RWPE2 (cell line): Measurements from ENCODE around the gene INKA2.

Source experiments
- ATAC-seq: fragments of 200-7000 bp; cut with Tn5 transposase; 3 replicates; pipeline ENCODE4 v1.9.1; 2021; ENCODE audit warnings: low read depth
- DNase-seq: peaks from one replicate; pipeline ENCODE4 v3.0.0-alpha.2; 2020; ENCODE audit warnings: low spot score
- H3K27ac ChIP-seq: fragments of 450-650 bp; 2 replicates; pipeline ENCODE4 v1.5.1; 2017; ENCODE audit warnings: mild to moderate bottlenecking; ENCODE audit not compliant: poor library complexity, severe bottlenecking
- H3K27me3 ChIP-seq: fragments of 250-450 bp; sonication (Bioruptor Pico); 2 replicates; pipeline ENCODE4 v1.5.1; 2021; ENCODE audit warnings: mild to moderate bottlenecking, moderate library complexity; ENCODE audit not compliant: insufficient read depth, poor library complexity, severe bottlenecking
- H3K36me3 ChIP-seq: fragments of 250-450 bp; sonication (Bioruptor Pico); 2 replicates; pipeline ENCODE4 v1.5.1; 2020; ENCODE audit warnings: low read depth, mild to moderate bottlenecking, moderate library complexity
- H3K4me1 ChIP-seq: fragments of 250-450 bp; sonication (Bioruptor Pico); 2 replicates; pipeline ENCODE4 v1.5.1; 2021; ENCODE audit warnings: mild to moderate bottlenecking, moderate library complexity; ENCODE audit not compliant: insufficient read depth, poor library complexity, severe bottlenecking
- H3K4me3 ChIP-seq: fragments of 250-450 bp; sonication (Bioruptor Pico); 2 replicates; pipeline ENCODE4 v1.5.1; 2021; ENCODE audit warnings: mild to moderate bottlenecking, moderate library complexity; ENCODE audit not compliant: severe bottlenecking
- H3K9me3 ChIP-seq: fragments of 250-450 bp; sonication (Bioruptor Pico); 2 replicates; pipeline ENCODE4 v1.5.1; 2021; ENCODE audit warnings: mild to moderate bottlenecking, moderate library complexity; ENCODE audit not compliant: severe bottlenecking
- CTCF ChIP-seq: fragments of 450-650 bp; IDR thresholded peaks from one replicate; pipeline ENCODE4 v1.5.1; 2017; ENCODE audit warnings: mild to moderate bottlenecking, moderate library complexity; ENCODE audit not compliant: poor library complexity, severe bottlenecking

The INKA2 gene

GRCh38 chr1:111754984-111755330, 15.8 kb upstream of the INKA2 start:
- peak overlapping the region; percentile 72 for H3K27ac ChIP-seq
- TF ChIP-seq CTCF = no peak
- H3K4me3 ChIP-seq = peak overlapping the region; percentile 60
- ATAC-seq (peak; percentile 40), DNase-seq (no peak)
- H3K4me1 ChIP-seq = peaks cover 12% of the 10 kb centered on the region
- H3K9me3 ChIP-seq = no peaks in the 10 kb centered on the region
- H3K36me3 ChIP-seq = peaks cover 32% of the 10 kb centered on the region
- no peaks in the 10 kb centered on the region for H3K27me3 ChIP-seq

GRCh38 chr1:111751906-111752575, 12.8 kb upstream of the INKA2 start:
- Histone ChIP-seq H3K27me3 (no peaks in the 10 kb centered on the region), H3K4me3 (no peak overlapping the region), H3K27ac (no peak overlapping the region), H3K4me1 (peaks cover 6% of the 10 kb centered on the region), H3K9me3 (no peaks in the 10 kb centered on the region), H3K36me3 (peaks cover 4% of the 10 kb centered on the region)
- TF ChIP-seq CTCF = no peak
- DNase-seq (no peak), ATAC-seq (no peak)

GRCh38 chr1:111750856-111751255, 11.7 kb upstream of the INKA2 start:
- no peak for DNase-seq
- no peak for TF ChIP-seq CTCF
- no peaks in the 10 kb centered on the region for H3K36me3 ChIP-seq
- peaks cover 6% of the 10 kb centered on the region for H3K4me1 ChIP-seq
- H3K27ac ChIP-seq = no peak overlapping the region
- no peak overlapping the region for H3K4me3 ChIP-seq
- no peaks in the 10 kb centered on the region for H3K9me3 ChIP-seq
- no peak for ATAC-seq
- H3K27me3 ChIP-seq = no peaks in the 10 kb centered on the region

GRCh38 chr1:111749628-111750027, 10.4 kb upstream of the INKA2 start:
- Histone ChIP-seq H3K4me1 (peaks cover 4% of the 10 kb centered on the region), H3K27ac (no peak overlapping the region), H3K9me3 (no peaks in the 10 kb centered on the region), H3K36me3 (no peaks in the 10 kb centered on the region), H3K4me3 (no peak overlapping the region), H3K27me3 (no peaks in the 10 kb centered on the region)
- ATAC-seq (no peak), DNase-seq (no peak)
- TF ChIP-seq CTCF = no peak

- Histone ChIP-seq H3K27ac (no peak overlapping the region), H3K9me3 (no peaks in the 10 kb centered on the region), H3K27me3 (no peaks in the 10 kb centered on the region), H3K36me3 (no peaks in the 10 kb centered on the region), H3K4me3 (no peak overlapping the region), H3K4me1 (no peaks in the 10 kb centered on the region)
- TF ChIP-seq CTCF = no peak
- ATAC-seq (no peak), DNase-seq (no peak)
Observed at GRCh38 chr1:111747947-111748346, 8.8 kb upstream of the INKA2 start.
